Measurements from ENCODE around the gene OIP5.
"Not testable (repeated sequence)": the region's sequence is repeated elsewhere in the genome, so short reads cannot be mapped to it uniquely, and the experiment has no call there.

Gene OIP5

GRCh38 chr15:41304149-41304770 is 28.1 kb downstream of the OIP5 start:
- H3K27ac ChIP-seq (ENCODE audit: insufficient read depth, low read length, poor library complexity, severe bottlenecking): no peak overlapping the region
- DNase-seq: no peak
- no peaks in the 10 kb centered on the region for H3K4me1 ChIP-seq (ENCODE audit: control insufficient read depth, insufficient read depth, low read length, poor library complexity, severe bottlenecking)
- H3K27me3 ChIP-seq (replicated peaks; ENCODE audit: control insufficient read depth, insufficient read depth, low read length, poor library complexity, severe bottlenecking): no peaks in the 10 kb centered on the region
- no peaks in the 10 kb centered on the region for H3K9me3 ChIP-seq (ENCODE audit: control insufficient read depth, low read length)
- no peak overlapping the region for H3K4me3 ChIP-seq (ENCODE audit: insufficient read depth, low read depth, low read length, poor library complexity, severe bottlenecking)
- H3K36me3 ChIP-seq (ENCODE audit: control insufficient read depth, insufficient read depth, low read length): peaks cover 3% of the 10 kb centered on the region

GRCh38 chr15:41301587-41301986 is 30.8 kb downstream of the OIP5 start:
- Histone ChIP-seq H3K4me1 (ENCODE audit: control insufficient read depth, insufficient read depth, low read length, poor library complexity, severe bottlenecking) (no peaks in the 10 kb centered on the region), H3K27ac (ENCODE audit: insufficient read depth, low read length, poor library complexity, severe bottlenecking) (no peak overlapping the region), H3K27me3 (replicated peaks; ENCODE audit: control insufficient read depth, insufficient read depth, low read length, poor library complexity, severe bottlenecking) (no peaks in the 10 kb centered on the region), H3K36me3 (ENCODE audit: control insufficient read depth, insufficient read depth, low read length) (peaks cover 14% of the 10 kb centered on the region), H3K4me3 (ENCODE audit: insufficient read depth, low read depth, low read length, poor library complexity, severe bottlenecking) (no peak overlapping the region), H3K9me3 (ENCODE audit: control insufficient read depth, low read length) (no peaks in the 10 kb centered on the region)
- no peak for DNase-seq

GRCh38 chr15:41301139-41301538 is 31.3 kb downstream of the OIP5 start:
- not testable (repeated sequence) for H3K27ac ChIP-seq (ENCODE audit: insufficient read depth, low read length, poor library complexity, severe bottlenecking); H3K27me3 ChIP-seq (replicated peaks; ENCODE audit: control insufficient read depth, insufficient read depth, low read length, poor library complexity, severe bottlenecking); DNase-seq; H3K4me3 ChIP-seq (ENCODE audit: insufficient read depth, low read depth, low read length, poor library complexity, severe bottlenecking); H3K9me3 ChIP-seq (ENCODE audit: control insufficient read depth, low read length); H3K4me1 ChIP-seq (ENCODE audit: control insufficient read depth, insufficient read depth, low read length, poor library complexity, severe bottlenecking)
- H3K36me3 ChIP-seq (ENCODE audit: control insufficient read depth, insufficient read depth, low read length): peaks cover 14% of the 10 kb centered on the region

GRCh38 chr15:41292521-41292920 is 39.9 kb downstream of the OIP5 start:
- Histone ChIP-seq H3K27me3 (replicated peaks; ENCODE audit: control insufficient read depth, insufficient read depth, low read length, poor library complexity, severe bottlenecking) (no peaks in the 10 kb centered on the region), H3K4me1 (ENCODE audit: control insufficient read depth, insufficient read depth, low read length, poor library complexity, severe bottlenecking) (no peaks in the 10 kb centered on the region), H3K4me3 (ENCODE audit: insufficient read depth, low read depth, low read length, poor library complexity, severe bottlenecking) (no peak overlapping the region), H3K27ac (ENCODE audit: insufficient read depth, low read length, poor library complexity, severe bottlenecking) (no peak overlapping the region), H3K36me3 (ENCODE audit: control insufficient read depth, insufficient read depth, low read length) (peaks cover 12% of the 10 kb centered on the region), H3K9me3 (ENCODE audit: control insufficient read depth, low read length) (no peaks in the 10 kb centered on the region)
- no peak for DNase-seq

- DNase-seq: no peak
- H3K9me3 ChIP-seq (ENCODE audit: control insufficient read depth, low read length): no peaks in the 10 kb centered on the region
- H3K4me3 ChIP-seq (ENCODE audit: insufficient read depth, low read depth, low read length, poor library complexity, severe bottlenecking): no peak overlapping the region
- no peaks in the 10 kb centered on the region for H3K27me3 ChIP-seq (replicated peaks; ENCODE audit: control insufficient read depth, insufficient read depth, low read length, poor library complexity, severe bottlenecking)
- no peak overlapping the region for H3K27ac ChIP-seq (ENCODE audit: insufficient read depth, low read length, poor library complexity, severe bottlenecking)
- H3K4me1 ChIP-seq (ENCODE audit: control insufficient read depth, insufficient read depth, low read length, poor library complexity, severe bottlenecking): no peaks in the 10 kb centered on the region
- peaks cover 24% of the 10 kb centered on the region for H3K36me3 ChIP-seq (ENCODE audit: control insufficient read depth, insufficient read depth, low read length)
These were observed 41.2 kb downstream of the OIP5 start for GRCh38 chr15:41291065-41291631.

- no peak for DNase-seq
- H3K36me3 ChIP-seq (ENCODE audit: control insufficient read depth, insufficient read depth, low read length): peaks cover 24% of the 10 kb centered on the region
These were observed 42.4 kb downstream of the OIP5 start for GRCh38 chr15:41289953-41290352.

GRCh38 chr15:41288464-41288863 is 43.9 kb downstream of the OIP5 start:
- DNase-seq: no peak
- Histone ChIP-seq H3K27ac (ENCODE audit: insufficient read depth, low read length, poor library complexity, severe bottlenecking) (no peak overlapping the region), H3K9me3 (ENCODE audit: control insufficient read depth, low read length) (no peaks in the 10 kb centered on the region), H3K27me3 (replicated peaks; ENCODE audit: control insufficient read depth, insufficient read depth, low read length, poor library complexity, severe bottlenecking) (no peaks in the 10 kb centered on the region), H3K4me1 (ENCODE audit: control insufficient read depth, insufficient read depth, low read length, poor library complexity, severe bottlenecking) (peaks cover 10% of the 10 kb centered on the region), H3K36me3 (ENCODE audit: control insufficient read depth, insufficient read depth, low read length) (peaks cover 24% of the 10 kb centered on the region), H3K4me3 (ENCODE audit: insufficient read depth, low read depth, low read length, poor library complexity, severe bottlenecking) (no peak overlapping the region)

More at GRCh38 chr15:41289953-41290352, 42.4 kb downstream of the OIP5 start:
- Histone ChIP-seq H3K27ac (ENCODE audit: insufficient read depth, low read length, poor library complexity, severe bottlenecking) (no peak overlapping the region), H3K27me3 (replicated peaks; ENCODE audit: control insufficient read depth, insufficient read depth, low read length, poor library complexity, severe bottlenecking) (no peaks in the 10 kb centered on the region), H3K9me3 (ENCODE audit: control insufficient read depth, low read length) (no peaks in the 10 kb centered on the region), H3K4me1 (ENCODE audit: control insufficient read depth, insufficient read depth, low read length, poor library complexity, severe bottlenecking) (peaks cover 7% of the 10 kb centered on the region), H3K4me3 (ENCODE audit: insufficient read depth, low read depth, low read length, poor library complexity, severe bottlenecking) (no peak overlapping the region)

- no peaks in the 10 kb centered on the region for H3K9me3 ChIP-seq (ENCODE audit: control insufficient read depth, low read length)
- no peaks in the 10 kb centered on the region for H3K27me3 ChIP-seq (replicated peaks; ENCODE audit: control insufficient read depth, insufficient read depth, low read length, poor library complexity, severe bottlenecking)
- no peak for DNase-seq
- peaks cover 13% of the 10 kb centered on the region for H3K4me1 ChIP-seq (ENCODE audit: control insufficient read depth, insufficient read depth, low read length, poor library complexity, severe bottlenecking)
- peaks cover 24% of the 10 kb centered on the region for H3K36me3 ChIP-seq (ENCODE audit: control insufficient read depth, insufficient read depth, low read length)
- no peak overlapping the region for H3K4me3 ChIP-seq (ENCODE audit: insufficient read depth, low read depth, low read length, poor library complexity, severe bottlenecking)
- no peak overlapping the region for H3K27ac ChIP-seq (ENCODE audit: insufficient read depth, low read length, poor library complexity, severe bottlenecking)
These were observed 45.6 kb downstream of the OIP5 start for GRCh38 chr15:41286665-41287333.

- DNase-seq: no peak
- H3K27me3 ChIP-seq (replicated peaks; ENCODE audit: control insufficient read depth, insufficient read depth, low read length, poor library complexity, severe bottlenecking): no peaks in the 10 kb centered on the region
- peaks cover 24% of the 10 kb centered on the region for H3K36me3 ChIP-seq (ENCODE audit: control insufficient read depth, insufficient read depth, low read length)
- peak overlapping the region; percentile 87 for H3K27ac ChIP-seq (ENCODE audit: insufficient read depth, low read length, poor library complexity, severe bottlenecking)
- no peaks in the 10 kb centered on the region for H3K9me3 ChIP-seq (ENCODE audit: control insufficient read depth, low read length)
- H3K4me1 ChIP-seq (ENCODE audit: control insufficient read depth, insufficient read depth, low read length, poor library complexity, severe bottlenecking): peaks cover 13% of the 10 kb centered on the region
- H3K4me3 ChIP-seq (ENCODE audit: insufficient read depth, low read depth, low read length, poor library complexity, severe bottlenecking): peak overlapping the region; percentile 82
These were observed 47.1 kb downstream of the OIP5 start for GRCh38 chr15:41285285-41285684.

- peak overlapping the region; percentile 82 for H3K4me3 ChIP-seq (ENCODE audit: insufficient read depth, low read depth, low read length, poor library complexity, severe bottlenecking)
- no peaks in the 10 kb centered on the region for H3K9me3 ChIP-seq (ENCODE audit: control insufficient read depth, low read length)
- no peaks in the 10 kb centered on the region for H3K27me3 ChIP-seq (replicated peaks; ENCODE audit: control insufficient read depth, insufficient read depth, low read length, poor library complexity, severe bottlenecking)
- DNase-seq: no peak
- peaks cover 13% of the 10 kb centered on the region for H3K4me1 ChIP-seq (ENCODE audit: control insufficient read depth, insufficient read depth, low read length, poor library complexity, severe bottlenecking)
- H3K27ac ChIP-seq (ENCODE audit: insufficient read depth, low read length, poor library complexity, severe bottlenecking): peak overlapping the region; percentile 87
- H3K36me3 ChIP-seq (ENCODE audit: control insufficient read depth, insufficient read depth, low read length): peaks cover 27% of the 10 kb centered on the region
These were observed 47.8 kb downstream of the OIP5 start for GRCh38 chr15:41284427-41285177.
